Smooth muscle cell of the umbilical artery (primary cell): ENCODE results near the gene ZNF614. TPM values are rescaled to one million over a fixed set of nuclear protein-coding genes. Genes with fewer than 3 reads are reported as not detected.

Experiments used
- total RNA-seq: library from RNA; depleted of rRNA; stranded (reverse); fragments of >200 nt; gene quantifications from 2 replicates; pipeline ENCODE4 v1.2.3, GENCODE V29; 2014

Gene ZNF614
- total RNA-seq = 10.1 and 11.5 TPM in 2 replicates

GRCh38 chr19:52028027-52028779 lies at the start of gene ZNF614:
Gene ZNF614 (minus strand): TSS chr19:52028379. CDS start chr19:52025745, 2,634 bp downstream.

GRCh38 chr19:52048555-52049501 lies 20.6 kb upstream of the ZNF614 start, which contains the start of gene ZNF432:
Gene ZNF432 (minus strand): TSS chr19:52048838. CDS start chr19:52046868, 1,970 bp downstream.

GRCh38 chr19:52007806-52008557 lies 20.2 kb downstream of the ZNF614 start, which contains the start of gene ZNF615:
Gene ZNF615 (minus strand): TSS chr19:52008211. CDS start chr19:52003711, 4,500 bp downstream.

GRCh38 chr19:51986309-51987291 lies 41.6 kb downstream of the ZNF614 start, which contains the start of gene ZNF350:
Gene ZNF350 (minus strand): TSS chr19:51986840. CDS start chr19:51974360, 12,480 bp downstream.

Other genes with a start within 250 kb of the ZNF614 start
- under 0.01 and 0.88 TPM in 2 replicates for gene FPR3, start 233.2 kb downstream of the ZNF614 start, total RNA-seq
- 9.1 and 14.0 TPM in 2 replicates for gene ZNF577, start 140.4 kb downstream of the ZNF614 start, total RNA-seq
- gene ZNF649, start 123.4 kb downstream of the ZNF614 start, total RNA-seq = 8.9 and 9.7 TPM in 2 replicates
- gene ZNF613, start 100.9 kb downstream of the ZNF614 start, total RNA-seq = 8.0 and 8.4 TPM in 2 replicates
- gene ZNF350, start 41.5 kb downstream of the ZNF614 start, total RNA-seq = 7.7 and 8.3 TPM in 2 replicates
- 12.5 and 13.3 TPM in 2 replicates for gene ZNF615, start 20.2 kb downstream of the ZNF614 start, total RNA-seq
- 14.0 and 21.8 TPM in 2 replicates for gene ZNF432, start 20.5 kb upstream of the ZNF614 start, total RNA-seq
- 31.5 and 40.3 TPM in 2 replicates for gene ZNF841, start 67.4 kb upstream of the ZNF614 start, total RNA-seq
- gene ZNF616, start 111.6 kb upstream of the ZNF614 start, total RNA-seq = 17.9 and 18.1 TPM in 2 replicates
- 4.7 and 5.6 TPM in 2 replicates for gene ZNF836, start 143.2 kb upstream of the ZNF614 start, total RNA-seq
- gene PPP2R1A, start 161.7 kb upstream of the ZNF614 start, total RNA-seq = 85.8 and 266 TPM in 2 replicates
- 11.6 and 20.6 TPM in 2 replicates for gene ZNF766, start 241.2 kb upstream of the ZNF614 start, total RNA-seq